ENCODE results near the gene LRBA.

LRBA gene

DNA sequence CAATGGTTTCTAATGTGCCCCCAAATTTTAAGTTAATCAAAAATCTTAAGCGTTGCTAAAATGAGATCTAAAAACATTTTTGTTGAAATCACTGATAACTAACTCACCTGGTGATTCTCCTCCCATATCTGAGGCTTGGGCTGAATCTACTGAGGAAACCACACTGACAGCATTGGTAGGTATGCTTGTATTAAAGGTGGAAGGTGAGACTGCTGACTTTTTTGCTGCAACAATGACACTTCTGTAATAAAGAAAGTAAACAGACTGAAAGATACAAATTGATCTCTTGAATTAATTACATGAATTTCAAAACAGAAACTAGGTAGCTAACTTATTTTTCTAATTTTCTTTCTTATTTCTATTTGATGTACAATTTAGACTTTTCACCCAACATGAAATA is 198.1 kb downstream of the LRBA start:
- H3K4me3 ChIP-seq (ENCODE audit: low read depth, low read length), result no peak overlapping the region
- H3K36me3 ChIP-seq (ENCODE audit: control insufficient read depth, insufficient read depth, low read length), result no peaks in the 10 kb centered on the region
- H3K27me3 ChIP-seq (ENCODE audit: control insufficient read depth, insufficient read depth, low read length), result no peaks in the 10 kb centered on the region
- no peaks in the 10 kb centered on the region for H3K9me3 ChIP-seq (ENCODE audit: control insufficient read depth, insufficient read depth, low read length)
- H3K4me1 ChIP-seq (ENCODE audit: control insufficient read depth, insufficient read depth, low read length), result no peaks in the 10 kb centered on the region
- no peak overlapping the region for H3K9ac ChIP-seq (ENCODE audit: low read depth, low read length)

DNA sequence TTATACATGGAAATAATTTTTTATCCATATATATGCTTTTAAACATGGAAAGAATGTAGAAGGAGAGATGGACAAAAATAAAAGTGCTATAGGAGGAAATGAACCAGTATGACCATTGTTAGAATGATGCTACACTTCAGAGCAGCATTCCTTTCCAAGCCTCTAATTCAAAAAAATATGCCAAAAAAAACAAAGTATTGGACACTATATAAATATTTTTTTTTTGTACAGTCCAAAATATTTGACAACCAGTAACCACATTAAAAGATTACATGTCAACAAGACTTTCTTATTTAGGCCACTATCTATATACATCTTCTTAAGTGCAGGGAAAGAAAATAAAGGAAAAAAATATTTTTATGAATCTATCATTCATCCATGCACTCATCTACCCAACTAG is 198.6 kb downstream of the LRBA start:
- Histone ChIP-seq H3K4me1 (ENCODE audit: control insufficient read depth, insufficient read depth, low read length) (no peaks in the 10 kb centered on the region), H3K9me3 (ENCODE audit: control insufficient read depth, insufficient read depth, low read length) (no peaks in the 10 kb centered on the region), H3K27me3 (ENCODE audit: control insufficient read depth, insufficient read depth, low read length) (no peaks in the 10 kb centered on the region), H3K4me3 (ENCODE audit: low read depth, low read length) (no peak overlapping the region), H3K36me3 (ENCODE audit: control insufficient read depth, insufficient read depth, low read length) (no peaks in the 10 kb centered on the region), H3K9ac (ENCODE audit: low read depth, low read length) (no peak overlapping the region)

DNA sequence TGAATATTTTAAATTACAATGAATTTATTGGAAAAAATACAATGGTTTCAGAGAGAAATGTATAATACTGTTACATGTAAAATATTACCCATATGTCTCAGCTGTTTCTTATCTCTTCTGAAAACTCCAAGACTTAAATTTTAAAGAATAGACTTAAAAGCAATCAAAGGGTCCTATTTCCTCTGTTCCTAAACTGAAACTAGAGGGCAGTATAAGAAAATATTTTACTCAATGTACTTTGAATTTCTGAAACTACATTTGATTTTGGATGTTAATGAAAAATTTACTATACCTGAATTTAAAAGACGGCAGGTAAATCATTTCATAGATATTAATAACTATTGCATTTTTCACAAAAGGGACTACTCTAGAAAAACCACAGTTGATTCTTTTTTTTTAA is 200.2 kb downstream of the LRBA start:
- H3K9me3 ChIP-seq (ENCODE audit: control insufficient read depth, insufficient read depth, low read length), result no peaks in the 10 kb centered on the region
- no peaks in the 10 kb centered on the region for H3K4me1 ChIP-seq (ENCODE audit: control insufficient read depth, insufficient read depth, low read length)
- H3K4me3 ChIP-seq (ENCODE audit: low read depth, low read length), result no peak overlapping the region
- H3K36me3 ChIP-seq (ENCODE audit: control insufficient read depth, insufficient read depth, low read length), result no peaks in the 10 kb centered on the region
- H3K9ac ChIP-seq (ENCODE audit: low read depth, low read length), result no peak overlapping the region
- no peaks in the 10 kb centered on the region for H3K27me3 ChIP-seq (ENCODE audit: control insufficient read depth, insufficient read depth, low read length)

DNA sequence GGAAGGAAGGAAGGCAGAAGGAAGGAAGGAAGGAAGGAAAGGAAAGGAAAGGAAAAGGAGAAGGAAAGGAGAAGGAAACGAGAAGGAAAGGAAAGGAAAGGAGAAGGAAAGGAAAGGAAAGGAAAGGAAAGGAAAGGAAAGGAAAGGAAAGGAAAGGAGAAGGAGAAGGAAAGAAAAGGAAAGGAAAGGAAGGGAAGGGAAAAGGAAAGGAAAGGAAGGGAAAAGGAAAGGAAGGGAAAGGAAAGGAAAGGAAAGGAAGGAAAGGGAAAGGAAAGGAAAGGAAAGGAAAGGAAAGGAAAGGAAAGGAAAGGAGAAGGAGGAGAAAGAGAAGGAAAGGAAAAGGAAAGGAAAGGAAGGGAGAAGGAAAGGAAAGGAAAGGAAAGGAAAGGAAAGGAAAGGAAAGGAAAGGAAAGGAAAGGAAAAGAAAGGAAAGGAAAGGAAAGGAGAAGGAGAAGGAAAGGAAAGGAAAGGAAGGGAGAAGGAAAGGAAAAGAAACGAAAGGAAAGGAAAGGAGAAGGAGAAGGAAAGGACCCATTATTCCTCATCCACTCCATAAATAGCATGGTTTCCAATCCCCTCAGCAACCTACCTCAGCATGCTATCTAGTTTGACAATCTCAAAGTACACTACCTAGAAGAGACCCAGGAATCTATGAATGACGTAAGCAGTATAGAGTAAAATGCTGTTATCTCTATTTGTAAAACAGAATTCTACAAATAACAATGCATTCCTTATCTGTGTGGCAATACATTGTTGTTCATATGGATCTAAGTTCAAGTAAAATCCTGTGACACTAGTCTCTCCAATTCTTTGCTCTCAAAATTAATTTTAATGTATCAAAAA is 209.7 kb downstream of the LRBA start:
- no peak overlapping the region for H3K9ac ChIP-seq (ENCODE audit: low read depth, low read length)
- no peaks in the 10 kb centered on the region for H3K9me3 ChIP-seq (ENCODE audit: control insufficient read depth, insufficient read depth, low read length)
- H3K4me3 ChIP-seq (ENCODE audit: low read depth, low read length), result no peak overlapping the region
- H3K4me1 ChIP-seq (ENCODE audit: control insufficient read depth, insufficient read depth, low read length), result no peaks in the 10 kb centered on the region
- no peaks in the 10 kb centered on the region for H3K36me3 ChIP-seq (ENCODE audit: control insufficient read depth, insufficient read depth, low read length)
- H3K27me3 ChIP-seq (ENCODE audit: control insufficient read depth, insufficient read depth, low read length), result no peaks in the 10 kb centered on the region

DNA sequence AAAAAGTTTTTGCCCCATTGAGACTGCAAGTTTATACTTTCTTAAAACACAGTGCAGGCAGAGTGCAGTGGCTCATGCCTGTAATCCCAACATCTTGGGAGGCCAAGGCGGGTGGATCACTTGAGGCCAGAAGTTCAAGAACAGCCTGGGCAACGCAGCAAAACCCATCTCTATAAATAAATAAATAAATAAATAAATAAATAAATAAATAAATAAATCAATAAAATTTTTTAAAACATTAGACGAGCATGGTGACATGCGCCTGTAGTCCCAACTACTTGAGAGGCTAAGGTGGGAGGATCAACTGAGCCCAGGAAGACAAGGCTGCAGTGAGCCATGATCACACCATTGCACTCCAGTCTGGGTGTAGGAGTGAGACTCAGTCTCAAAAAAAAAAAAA is 213.3 kb downstream of the LRBA start:
- no peaks in the 10 kb centered on the region for H3K27me3 ChIP-seq (ENCODE audit: control insufficient read depth, insufficient read depth, low read length)
- H3K4me1 ChIP-seq (ENCODE audit: control insufficient read depth, insufficient read depth, low read length), result no peaks in the 10 kb centered on the region
- H3K9me3 ChIP-seq (ENCODE audit: control insufficient read depth, insufficient read depth, low read length), result no peaks in the 10 kb centered on the region
- no peak overlapping the region for H3K4me3 ChIP-seq (ENCODE audit: low read depth, low read length)
- H3K36me3 ChIP-seq (ENCODE audit: control insufficient read depth, insufficient read depth, low read length), result no peaks in the 10 kb centered on the region
- no peak overlapping the region for H3K9ac ChIP-seq (ENCODE audit: low read depth, low read length)

DNA sequence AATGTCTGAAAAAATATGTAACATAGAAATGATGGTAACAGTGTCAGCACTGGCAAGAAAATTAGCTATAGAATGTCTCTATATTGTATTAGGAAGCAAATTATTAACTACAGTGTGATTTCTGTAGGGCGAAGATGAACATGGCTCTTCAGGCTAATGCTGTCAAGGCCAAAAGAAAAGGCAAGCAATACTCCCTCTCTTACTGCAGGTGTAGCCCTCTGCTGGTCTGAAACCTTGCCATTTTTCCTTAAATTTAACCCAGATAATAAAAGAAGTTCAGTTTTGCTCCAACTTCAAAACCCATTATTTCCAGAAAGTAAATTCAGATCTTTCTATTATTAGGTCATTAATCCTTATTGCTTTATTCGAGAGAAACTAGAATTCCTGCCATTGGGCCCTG is 215.9 kb downstream of the LRBA start:
- no peak overlapping the region for H3K4me3 ChIP-seq (ENCODE audit: low read depth, low read length)
- no peaks in the 10 kb centered on the region for H3K4me1 ChIP-seq (ENCODE audit: control insufficient read depth, insufficient read depth, low read length)
- H3K9me3 ChIP-seq (ENCODE audit: control insufficient read depth, insufficient read depth, low read length), result no peaks in the 10 kb centered on the region
- H3K9ac ChIP-seq (ENCODE audit: low read depth, low read length), result no peak overlapping the region
- no peaks in the 10 kb centered on the region for H3K27me3 ChIP-seq (ENCODE audit: control insufficient read depth, insufficient read depth, low read length)
- no peaks in the 10 kb centered on the region for H3K36me3 ChIP-seq (ENCODE audit: control insufficient read depth, insufficient read depth, low read length)

DNA sequence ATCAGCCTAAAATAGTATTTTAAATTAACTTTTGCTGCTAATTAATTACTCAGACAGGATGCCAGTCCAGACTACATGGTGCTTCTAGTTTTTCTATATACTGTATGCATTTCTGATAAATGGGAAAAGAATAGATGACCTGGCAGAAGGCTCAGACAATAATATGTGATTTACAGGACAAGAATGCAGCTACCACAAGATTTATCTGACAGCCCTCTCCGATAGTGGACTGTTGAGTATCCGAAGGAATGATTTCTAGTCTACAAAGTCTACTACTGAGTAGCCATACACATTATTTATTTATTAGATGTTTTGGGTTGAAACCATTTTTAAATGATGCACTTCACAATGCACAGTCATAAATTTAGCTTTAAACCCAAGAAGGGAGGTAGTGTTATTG is 220.4 kb downstream of the LRBA start:
- Histone ChIP-seq H3K4me3 (ENCODE audit: low read depth, low read length) (no peak overlapping the region), H3K36me3 (ENCODE audit: control insufficient read depth, insufficient read depth, low read length) (no peaks in the 10 kb centered on the region), H3K4me1 (ENCODE audit: control insufficient read depth, insufficient read depth, low read length) (no peaks in the 10 kb centered on the region), H3K27me3 (ENCODE audit: control insufficient read depth, insufficient read depth, low read length) (no peaks in the 10 kb centered on the region), H3K9ac (ENCODE audit: low read depth, low read length) (no peak overlapping the region), H3K9me3 (ENCODE audit: control insufficient read depth, insufficient read depth, low read length) (no peaks in the 10 kb centered on the region)

DNA sequence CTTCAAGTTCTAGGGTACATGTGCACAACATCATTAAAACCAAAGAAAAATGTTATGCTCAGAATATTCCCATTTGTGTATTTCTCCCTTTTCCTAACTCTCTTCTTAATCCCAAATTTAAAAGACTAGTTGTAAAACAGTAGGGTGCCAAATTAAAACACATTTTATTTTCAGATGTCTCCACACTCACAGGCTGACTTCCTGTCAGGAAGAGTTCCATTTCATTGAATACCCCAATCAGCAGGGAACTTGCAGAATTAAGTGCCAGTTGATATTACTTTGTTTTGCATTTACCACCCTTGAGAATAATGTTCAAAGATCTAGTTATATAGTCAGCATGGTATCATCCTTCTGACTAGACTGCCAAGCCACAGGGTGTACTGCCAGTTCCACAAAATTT is 225.2 kb downstream of the LRBA start:
- no peaks in the 10 kb centered on the region for H3K9me3 ChIP-seq (ENCODE audit: control insufficient read depth, insufficient read depth, low read length)
- no peak overlapping the region for H3K9ac ChIP-seq (ENCODE audit: low read depth, low read length)
- no peaks in the 10 kb centered on the region for H3K27me3 ChIP-seq (ENCODE audit: control insufficient read depth, insufficient read depth, low read length)

DNA sequence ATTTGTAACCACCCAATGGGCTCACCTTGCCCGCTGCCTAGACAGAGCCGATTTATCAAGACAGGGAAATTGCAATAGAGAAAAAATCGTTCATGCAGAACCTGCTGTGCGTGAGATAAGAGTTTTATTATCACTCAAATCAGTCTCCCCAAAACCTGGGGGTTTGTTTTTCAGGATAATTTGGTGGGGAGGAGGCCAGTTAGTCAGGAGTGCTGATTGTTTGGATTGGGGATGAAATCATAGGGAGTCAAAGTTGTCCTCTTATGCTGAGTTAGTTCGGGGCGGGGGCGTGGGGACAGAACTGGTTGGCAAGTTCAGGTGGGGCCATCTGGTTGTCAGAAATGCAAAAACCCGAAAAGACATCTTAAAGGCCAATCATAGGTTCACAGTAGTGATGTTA is 230.1 kb downstream of the LRBA start:
- peak overlapping the region; percentile 13 for H3K4me3 ChIP-seq (ENCODE audit: low read depth, low read length)
- H3K4me1 ChIP-seq (ENCODE audit: control insufficient read depth, insufficient read depth, low read length), result peaks cover 10% of the 10 kb centered on the region
- H3K9me3 ChIP-seq (ENCODE audit: control insufficient read depth, insufficient read depth, low read length), result no peaks in the 10 kb centered on the region
- no peak overlapping the region for H3K9ac ChIP-seq (ENCODE audit: low read depth, low read length)
- H3K36me3 ChIP-seq (ENCODE audit: control insufficient read depth, insufficient read depth, low read length), result no peaks in the 10 kb centered on the region
- no peaks in the 10 kb centered on the region for H3K27me3 ChIP-seq (ENCODE audit: control insufficient read depth, insufficient read depth, low read length)

More for the DNA sequence above, 225.2 kb downstream of the LRBA start:
- Histone ChIP-seq H3K4me3 (ENCODE audit: low read depth, low read length) (no peak overlapping the region), H3K4me1 (ENCODE audit: control insufficient read depth, insufficient read depth, low read length) (peaks cover 5% of the 10 kb centered on the region), H3K36me3 (ENCODE audit: control insufficient read depth, insufficient read depth, low read length) (no peaks in the 10 kb centered on the region)

DNA sequence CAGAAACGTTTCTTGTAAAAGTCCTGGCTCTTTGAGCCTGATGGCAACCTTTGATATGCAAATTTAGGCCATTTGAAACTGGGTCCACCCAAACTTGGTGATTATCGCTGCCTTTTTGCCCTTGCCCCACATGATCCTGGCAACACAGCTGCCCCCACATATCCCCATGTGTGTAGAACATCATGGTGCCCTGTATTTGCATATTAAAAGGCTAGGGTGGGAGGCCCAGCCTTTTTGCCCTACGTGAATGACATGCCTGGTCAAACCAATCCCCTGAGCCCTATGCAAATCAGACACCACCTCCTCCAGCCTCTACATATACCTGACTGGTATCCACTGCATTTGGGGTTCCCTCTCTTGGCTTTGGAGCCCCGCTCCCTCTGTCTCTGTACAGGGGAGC is 230.8 kb downstream of the LRBA start:
- Histone ChIP-seq H3K9ac (ENCODE audit: low read depth, low read length) (no peak overlapping the region), H3K36me3 (ENCODE audit: control insufficient read depth, insufficient read depth, low read length) (no peaks in the 10 kb centered on the region), H3K9me3 (ENCODE audit: control insufficient read depth, insufficient read depth, low read length) (no peaks in the 10 kb centered on the region), H3K4me1 (ENCODE audit: control insufficient read depth, insufficient read depth, low read length) (peaks cover 10% of the 10 kb centered on the region), H3K4me3 (ENCODE audit: low read depth, low read length) (peak overlapping the region; percentile 13), H3K27me3 (ENCODE audit: control insufficient read depth, insufficient read depth, low read length) (no peaks in the 10 kb centered on the region)

DNA sequence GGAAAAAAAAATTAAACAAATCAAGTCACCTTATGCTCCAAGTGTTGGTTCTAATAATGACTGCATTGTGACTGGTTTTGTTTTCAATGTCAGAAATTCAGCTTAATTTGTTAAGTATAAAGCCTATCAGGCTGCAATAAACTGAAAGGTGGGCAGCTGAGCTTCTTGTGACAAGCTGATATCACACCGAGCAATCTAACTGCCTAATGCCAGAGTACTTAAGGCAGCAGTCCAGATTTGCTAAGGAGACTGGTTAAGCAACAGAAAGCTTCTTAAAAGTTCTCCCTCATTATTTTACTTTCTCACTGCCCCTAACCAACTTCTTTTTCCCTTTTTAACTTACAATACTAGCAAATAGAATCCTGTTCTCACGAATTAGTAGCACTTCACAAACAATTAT is 232.2 kb downstream of the LRBA start:
- Histone ChIP-seq H3K27me3 (ENCODE audit: control insufficient read depth, insufficient read depth, low read length) (no peaks in the 10 kb centered on the region), H3K36me3 (ENCODE audit: control insufficient read depth, insufficient read depth, low read length) (no peaks in the 10 kb centered on the region), H3K9ac (ENCODE audit: low read depth, low read length) (no peak overlapping the region), H3K4me1 (ENCODE audit: control insufficient read depth, insufficient read depth, low read length) (peaks cover 10% of the 10 kb centered on the region), H3K4me3 (ENCODE audit: low read depth, low read length) (no peak overlapping the region), H3K9me3 (ENCODE audit: control insufficient read depth, insufficient read depth, low read length) (no peaks in the 10 kb centered on the region)

DNA sequence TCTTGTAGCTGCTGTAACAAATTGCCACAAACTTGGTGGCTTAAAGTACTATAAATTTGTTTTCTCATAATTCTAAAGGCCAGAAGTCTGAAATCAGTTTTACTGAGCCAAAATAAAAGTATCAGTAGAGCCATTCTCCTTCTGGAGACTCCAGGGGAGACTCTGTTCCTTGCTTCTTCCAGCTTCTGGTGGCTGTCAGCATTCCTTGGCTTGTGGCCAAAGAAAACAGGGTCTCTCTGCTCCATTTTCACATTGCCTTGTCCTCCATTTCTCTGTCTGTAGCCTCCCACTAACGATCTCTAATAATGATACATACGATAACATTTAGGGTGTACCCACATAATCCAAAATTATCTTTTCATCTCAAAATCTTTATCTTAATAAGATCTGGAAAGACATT is 232.8 kb downstream of the LRBA start:
- H3K9ac ChIP-seq (ENCODE audit: low read depth, low read length), result no peak overlapping the region
- H3K4me3 ChIP-seq (ENCODE audit: low read depth, low read length), result no peak overlapping the region
- H3K27me3 ChIP-seq (ENCODE audit: control insufficient read depth, insufficient read depth, low read length), result no peaks in the 10 kb centered on the region
- no peaks in the 10 kb centered on the region for H3K36me3 ChIP-seq (ENCODE audit: control insufficient read depth, insufficient read depth, low read length)
- H3K4me1 ChIP-seq (ENCODE audit: control insufficient read depth, insufficient read depth, low read length), result peaks cover 10% of the 10 kb centered on the region
- no peaks in the 10 kb centered on the region for H3K9me3 ChIP-seq (ENCODE audit: control insufficient read depth, insufficient read depth, low read length)

All from iPS-15b (cell line).